ENCODE results near the gene NRG4.
"Not testable (repeated sequence)": the region's sequence is repeated elsewhere in the genome, so short reads cannot be mapped to it uniquely, and the experiment has no call there.

NRG4 gene

GRCh38 chr15:75928680-75929608 lies 83.3 kb downstream of the NRG4 start:
- H3K4me3 ChIP-seq (ENCODE audit: low read depth, low read length): no peak overlapping the region

GRCh38 chr15:75927601-75928000 lies 84.6 kb downstream of the NRG4 start:
- no peak overlapping the region for H3K4me3 ChIP-seq (ENCODE audit: low read depth, low read length)

GRCh38 chr15:75926931-75927330 lies 85.3 kb downstream of the NRG4 start:
- no peak overlapping the region for H3K4me3 ChIP-seq (ENCODE audit: low read depth, low read length)

GRCh38 chr15:75925440-75925839 lies 86.8 kb downstream of the NRG4 start:
- no peak overlapping the region for H3K4me3 ChIP-seq (ENCODE audit: low read depth, low read length)

- H3K4me3 ChIP-seq (ENCODE audit: low read depth, low read length): no peak overlapping the region
Measured at GRCh38 chr15:75924576-75924975, 87.6 kb downstream of the NRG4 start.

- no peak overlapping the region for H3K4me3 ChIP-seq (ENCODE audit: low read depth, low read length)
Measured at GRCh38 chr15:75923756-75924155, 88.5 kb downstream of the NRG4 start.

GRCh38 chr15:75921732-75922703 lies 90.2 kb downstream of the NRG4 start:
- no peak overlapping the region for H3K4me3 ChIP-seq (ENCODE audit: low read depth, low read length)

- no peak overlapping the region for H3K4me3 ChIP-seq (ENCODE audit: low read depth, low read length)
Measured at GRCh38 chr15:75920079-75920478, 92.1 kb downstream of the NRG4 start.

- H3K4me3 ChIP-seq (ENCODE audit: low read depth, low read length): no peak overlapping the region
Measured at GRCh38 chr15:75918135-75918534, 94.1 kb downstream of the NRG4 start.

GRCh38 chr15:75916978-75917377 lies 95.2 kb downstream of the NRG4 start:
- no peak overlapping the region for H3K4me3 ChIP-seq (ENCODE audit: low read depth, low read length)

- H3K4me3 ChIP-seq (ENCODE audit: low read depth, low read length): not testable (repeated sequence)
Measured at GRCh38 chr15:75910355-75910754, 101.9 kb downstream of the NRG4 start.

GRCh38 chr15:75905231-75905630 lies 107.0 kb downstream of the NRG4 start:
- no peak overlapping the region for H3K4me3 ChIP-seq (ENCODE audit: low read depth, low read length)

GRCh38 chr15:75903331-75904239 lies 108.6 kb downstream of the NRG4 start, which contains the start of gene FBXO22:
TSS of gene FBXO22 (plus strand) at chr15:75903878. CDS start at chr15:75903964, 86 bp downstream.
- peak within 1 kb of the TSS; percentile 89 for H3K4me3 ChIP-seq (ENCODE audit: low read depth, low read length)

- H3K4me3 ChIP-seq (ENCODE audit: low read depth, low read length): no peak overlapping the region
Measured at GRCh38 chr15:75902129-75902557, 110.1 kb downstream of the NRG4 start.

GRCh38 chr15:75900577-75900976 lies 111.6 kb downstream of the NRG4 start:
- H3K4me3 ChIP-seq (ENCODE audit: low read depth, low read length): no peak overlapping the region

GRCh38 chr15:75895731-75896130 lies 116.5 kb downstream of the NRG4 start:
- no peak overlapping the region for H3K4me3 ChIP-seq (ENCODE audit: low read depth, low read length)

GRCh38 chr15:75891895-75892294 lies 120.3 kb downstream of the NRG4 start:
- no peak overlapping the region for H3K4me3 ChIP-seq (ENCODE audit: low read depth, low read length)

Measured in iPS-11a (cell line).